ENCODE results near the gene NEUROD2.

The NEUROD2 gene

DNA sequence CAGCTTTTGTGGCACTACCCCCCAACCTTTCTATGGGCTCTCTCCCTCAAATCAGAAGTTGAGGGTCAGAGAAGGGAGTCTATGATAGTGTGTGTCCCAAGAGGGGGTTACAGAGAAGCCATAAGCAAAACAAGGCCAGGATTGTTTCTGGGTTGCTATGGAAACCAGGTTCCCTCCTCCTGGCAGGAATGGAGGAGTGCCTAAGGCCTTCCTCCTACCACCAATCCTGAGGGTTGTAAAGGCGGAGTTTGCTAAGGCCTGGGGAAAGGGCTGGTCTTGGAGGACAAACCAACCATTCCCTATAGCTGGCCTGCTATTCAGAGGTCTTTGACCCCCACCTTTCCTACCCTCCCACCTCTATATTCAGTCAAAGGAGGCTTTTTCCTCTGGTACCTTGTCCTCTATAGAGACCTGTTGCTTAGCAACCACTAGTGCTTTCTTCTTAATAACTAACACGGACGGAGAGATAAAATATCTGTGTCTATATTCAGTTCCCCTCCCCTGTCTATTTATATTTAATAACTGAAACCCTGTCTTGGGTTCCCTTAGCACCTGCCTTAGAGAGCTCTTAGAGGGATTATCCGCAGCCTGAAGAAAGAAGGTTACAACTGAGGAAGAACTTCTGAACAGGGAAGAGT lies 43.4 kb downstream of the NEUROD2 start:
- H3K9me2 ChIP-seq (replicated peaks; ENCODE audit: insufficient read depth, low read length), result no peaks in the 10 kb centered on the region
- no peak overlapping the region for H3K27ac ChIP-seq (ENCODE audit: low read length)
- no peak overlapping the region for H2AFZ ChIP-seq (ENCODE audit: low read length)
- no peaks in the 10 kb centered on the region for H3K27me3 ChIP-seq (replicated peaks; ENCODE audit: insufficient read depth, low read length)
- no peak for TF ChIP-seq EZH2 (optimal IDR thresholded peaks at IDR 0.05; ENCODE audit: low read depth, low read length)
- TF ChIP-seq EZH2phosphoT487 (IDR thresholded peaks at IDR 0.05; ENCODE audit: low read length), result no peak
- TF ChIP-seq, protein P1, sequence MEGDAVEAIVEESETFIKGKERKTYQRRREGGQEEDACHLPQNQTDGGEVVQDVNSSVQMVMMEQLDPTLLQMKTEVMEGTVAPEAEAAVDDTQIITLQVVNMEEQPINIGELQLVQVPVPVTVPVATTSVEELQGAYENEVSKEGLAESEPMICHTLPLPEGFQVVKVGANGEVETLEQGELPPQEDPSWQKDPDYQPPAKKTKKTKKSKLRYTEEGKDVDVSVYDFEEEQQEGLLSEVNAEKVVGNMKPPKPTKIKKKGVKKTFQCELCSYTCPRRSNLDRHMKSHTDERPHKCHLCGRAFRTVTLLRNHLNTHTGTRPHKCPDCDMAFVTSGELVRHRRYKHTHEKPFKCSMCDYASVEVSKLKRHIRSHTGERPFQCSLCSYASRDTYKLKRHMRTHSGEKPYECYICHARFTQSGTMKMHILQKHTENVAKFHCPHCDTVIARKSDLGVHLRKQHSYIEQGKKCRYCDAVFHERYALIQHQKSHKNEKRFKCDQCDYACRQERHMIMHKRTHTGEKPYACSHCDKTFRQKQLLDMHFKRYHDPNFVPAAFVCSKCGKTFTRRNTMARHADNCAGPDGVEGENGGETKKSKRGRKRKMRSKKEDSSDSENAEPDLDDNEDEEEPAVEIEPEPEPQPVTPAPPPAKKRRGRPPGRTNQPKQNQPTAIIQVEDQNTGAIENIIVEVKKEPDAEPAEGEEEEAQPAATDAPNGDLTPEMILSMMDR (IDR thresholded peaks at IDR 0.05; ENCODE audit: low read length), result no peak
- no peaks in the 10 kb centered on the region for H3K79me2 ChIP-seq (ENCODE audit: low read length)
- H3K9me3 ChIP-seq (replicated peaks; ENCODE audit: insufficient read depth, low read length), result no peaks in the 10 kb centered on the region
- H3K36me3 ChIP-seq (replicated peaks; ENCODE audit: insufficient read depth, low read length), result no peaks in the 10 kb centered on the region
- no peak overlapping the region for H3K9ac ChIP-seq (ENCODE audit: low read length)
- H3K4me2 ChIP-seq (ENCODE audit: low read depth, low read length), result no peak overlapping the region
- H3F3A ChIP-seq (ENCODE audit: insufficient read depth, low read length), result no peaks in the 10 kb centered on the region
- H4K20me1 ChIP-seq (ENCODE audit: insufficient read depth, low read length), result no peaks in the 10 kb centered on the region
- H3K4me1 ChIP-seq (ENCODE audit: low read length), result no peaks in the 10 kb centered on the region
- DNase-seq, result no peak
- H3K4me3 ChIP-seq (ENCODE audit: low read length), result no peak overlapping the region

DNA sequence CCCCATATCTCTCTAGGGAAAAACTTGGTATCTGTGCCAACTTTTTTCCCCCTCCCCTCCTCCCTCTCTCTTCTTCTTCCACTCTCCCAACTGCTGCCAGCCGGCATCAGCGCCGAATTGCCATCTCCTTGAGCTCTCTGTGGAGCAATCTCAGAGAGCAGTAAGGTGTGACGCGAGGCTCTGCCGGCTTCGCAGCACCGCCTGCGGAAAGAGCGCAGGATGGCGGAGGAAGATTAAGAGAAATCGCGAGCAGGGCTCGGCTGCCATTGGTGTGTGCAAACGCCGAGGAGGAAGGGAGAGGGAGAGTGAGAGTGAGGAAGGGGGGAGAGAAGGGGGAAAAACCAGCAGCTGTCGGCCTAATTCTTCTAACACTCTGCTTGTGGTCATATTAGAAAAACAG lies 44.2 kb downstream of the NEUROD2 start:
- no peaks in the 10 kb centered on the region for H3K9me2 ChIP-seq (replicated peaks; ENCODE audit: insufficient read depth, low read length)
- no peak overlapping the region for H3K4me2 ChIP-seq (ENCODE audit: low read depth, low read length)
- H3K9me3 ChIP-seq (replicated peaks; ENCODE audit: insufficient read depth, low read length), result no peaks in the 10 kb centered on the region
- H3K27ac ChIP-seq (ENCODE audit: low read length), result no peak overlapping the region
- H3F3A ChIP-seq (ENCODE audit: insufficient read depth, low read length), result no peaks in the 10 kb centered on the region
- H3K4me1 ChIP-seq (ENCODE audit: low read length), result no peaks in the 10 kb centered on the region
- TF ChIP-seq EZH2phosphoT487 (IDR thresholded peaks at IDR 0.05; ENCODE audit: low read length) (no peak), EZH2 (optimal IDR thresholded peaks at IDR 0.05; ENCODE audit: low read depth, low read length) (no peak)
- TF ChIP-seq, protein P1 (IDR thresholded peaks at IDR 0.05; ENCODE audit: low read length), result no peak
- H3K4me3 ChIP-seq (ENCODE audit: low read length), result no peak overlapping the region
- H4K20me1 ChIP-seq (ENCODE audit: insufficient read depth, low read length), result no peaks in the 10 kb centered on the region
- H2AFZ ChIP-seq (ENCODE audit: low read length), result no peak overlapping the region
- no peak overlapping the region for H3K9ac ChIP-seq (ENCODE audit: low read length)
- no peaks in the 10 kb centered on the region for H3K79me2 ChIP-seq (ENCODE audit: low read length)
- H3K27me3 ChIP-seq (replicated peaks; ENCODE audit: insufficient read depth, low read length), result no peaks in the 10 kb centered on the region
- H3K36me3 ChIP-seq (replicated peaks; ENCODE audit: insufficient read depth, low read length), result no peaks in the 10 kb centered on the region
- no peak for DNase-seq

DNA sequence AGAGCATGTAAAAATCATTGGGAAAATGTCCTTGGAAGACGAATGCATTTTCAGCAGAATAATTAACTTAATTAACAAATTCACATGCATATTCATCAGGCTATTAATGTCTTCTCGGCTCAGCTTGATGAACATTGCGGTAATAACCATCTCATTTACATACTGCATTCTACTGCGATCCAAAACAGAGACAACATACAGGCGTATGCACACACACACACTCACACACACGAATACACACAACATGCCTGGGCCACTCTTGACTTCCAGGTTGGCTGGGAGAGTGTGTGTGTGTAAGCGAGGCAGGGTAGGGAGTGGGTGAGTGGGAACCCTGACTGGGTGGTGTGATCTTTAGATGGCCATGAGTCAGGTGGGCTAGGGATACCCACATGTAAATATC lies 44.7 kb downstream of the NEUROD2 start:
- H3K27me3 ChIP-seq (replicated peaks; ENCODE audit: insufficient read depth, low read length), result no peaks in the 10 kb centered on the region
- no peaks in the 10 kb centered on the region for H3F3A ChIP-seq (ENCODE audit: insufficient read depth, low read length)
- no peak overlapping the region for H3K4me2 ChIP-seq (ENCODE audit: low read depth, low read length)
- H3K9ac ChIP-seq (ENCODE audit: low read length), result no peak overlapping the region
- H4K20me1 ChIP-seq (ENCODE audit: insufficient read depth, low read length), result no peaks in the 10 kb centered on the region
- TF ChIP-seq EZH2 (optimal IDR thresholded peaks at IDR 0.05; ENCODE audit: low read depth, low read length), result no peak
- TF ChIP-seq EZH2phosphoT487 (IDR thresholded peaks at IDR 0.05; ENCODE audit: low read length), result no peak
- TF ChIP-seq, protein P1 (IDR thresholded peaks at IDR 0.05; ENCODE audit: low read length), result no peak
- no peaks in the 10 kb centered on the region for H3K9me2 ChIP-seq (replicated peaks; ENCODE audit: insufficient read depth, low read length)
- H2AFZ ChIP-seq (ENCODE audit: low read length), result no peak overlapping the region
- H3K79me2 ChIP-seq (ENCODE audit: low read length), result no peaks in the 10 kb centered on the region
- H3K27ac ChIP-seq (ENCODE audit: low read length), result no peak overlapping the region
- H3K9me3 ChIP-seq (replicated peaks; ENCODE audit: insufficient read depth, low read length), result no peaks in the 10 kb centered on the region
- no peak overlapping the region for H3K4me3 ChIP-seq (ENCODE audit: low read length)
- no peak for DNase-seq
- no peaks in the 10 kb centered on the region for H3K4me1 ChIP-seq (ENCODE audit: low read length)
- H3K36me3 ChIP-seq (replicated peaks; ENCODE audit: insufficient read depth, low read length), result no peaks in the 10 kb centered on the region

Data from MM.1S (cell line).